HG03066 (cell line): ENCODE measurements around the gene CISD2.
"Not testable (repeated sequence)": the region's sequence is repeated elsewhere in the genome, so short reads cannot be mapped to it uniquely, and the experiment has no call there.

Experiments
- ATAC-seq: cut with Tn5 transposase; IDR thresholded peaks from one replicate; pipeline ENCODE4 v1.9.1; 2021; ENCODE audit warnings: low read depth; ENCODE audit not compliant: unreplicated experiment

The CISD2 gene

GRCh38 chr4:102901804-102902203, 33.0 kb downstream of the CISD2 start:
- no peak for ATAC-seq

- ATAC-seq, result no peak
Measured at GRCh38 chr4:102918859-102919258, 50.1 kb downstream of the CISD2 start.

- not testable (repeated sequence) for ATAC-seq
Measured at GRCh38 chr4:102919697-102920096, 50.9 kb downstream of the CISD2 start.

GRCh38 chr4:102935716-102936115, 66.9 kb downstream of the CISD2 start:
- ATAC-seq, result no peak

- ATAC-seq, result not testable (repeated sequence)
Measured at GRCh38 chr4:102938063-102938462, 69.3 kb downstream of the CISD2 start.
